Uterus (tissue), 4 donors: ENCODE measurements around the gene MSI2. TPM values are rescaled to one million over a fixed set of nuclear protein-coding genes. Genes with fewer than 3 reads are reported as not detected.

Source experiments
- DNase-seq, 2 donors: peaks; one replicate each; pipeline ENCODE4 v3.0.0-alpha.2; 2019 to 2020
- H3K27ac ChIP-seq, 2 donors: fragments of 200-600 bp; sonication (generic); 1 replicate in 1 of 2; 2 replicates in 1 of 2; pipeline ENCODE4 v1.5.1; 2016 to 2018
- H3K27me3 ChIP-seq, 2 donors: fragments of 200-600 bp; sonication (generic); one replicate each; pipeline ENCODE4 v1.5.1; 2018 to 2019; ENCODE audit warnings: control low read depth in 1 of 2
- H3K36me3 ChIP-seq, 2 donors: fragments of 200-600 bp; sonication (generic); one replicate each; pipeline ENCODE4 v1.5.1; 2019; ENCODE audit warnings: control low read depth in 1 of 2
- H3K4me1 ChIP-seq, 2 donors: fragments of 200-600 bp; sonication (generic); one replicate each; pipeline ENCODE4 v1.5.1; 2018 to 2019; ENCODE audit warnings: control low read depth in 1 of 2
- H3K4me3 ChIP-seq, 2 donors: fragments of 200-600 bp; sonication (generic); 1 replicate in 1 of 2; 2 replicates in 1 of 2; pipeline ENCODE4 v1.5.1; 2018 to 2019; ENCODE audit warnings: mild to moderate bottlenecking in 1 of 2
- H3K9me3 ChIP-seq, 2 donors: fragments of 200-600 bp; sonication (generic); one replicate each; pipeline ENCODE4 v1.5.1; 2019; ENCODE audit warnings: control low read depth in 1 of 2
- CTCF ChIP-seq, 4 experiments: fragments of 200-600 bp in 2 of 4; fragments of 450-650 bp in 2 of 4; sonication (generic) in 2 of 4; IDR thresholded peaks; one replicate each; pipeline ENCODE4 v1.5.1; 2016 to 2019; ENCODE audit warnings: antibody characterized with exemption in 4 of 4, mild to moderate bottlenecking in 2 of 4, moderate library complexity in 1 of 4
- POLR2A ChIP-seq, 2 donors: fragments of 450-650 bp; IDR thresholded peaks; one replicate each; pipeline ENCODE4 v1.6.1; 2016; ENCODE audit warnings: antibody characterized with exemption in 2 of 2, mild to moderate bottlenecking in 1 of 2, moderate library complexity in 1 of 2
- intact Hi-C: fragments of 100-400 bp; cut with DNase I; formaldehyde crosslinking; loops from one replicate; pipeline ENCODE4 v1.15.1; 2023; ENCODE audit warnings: low total_unique reads
- total RNA-seq, 4 donors: library from RNA; depleted of rRNA in 3 of 4; stranded (reverse); fragments of >200 nt in 3 of 4; gene quantifications; one replicate each; pipeline versions ENCODE4 v1.1.0 to v1.2.4, GENCODE V29; 2014 to 2023
- donor health status: DM: yes; HTN: yes; CAD: no.

Gene MSI2
- total RNA-seq, 4 donors from 2014 or later: 13.2 to 60.8 (median 44.5) TPM

- no peaks in the 10 kb centered on the region for H3K9me3 ChIP-seq
- no peak for TF ChIP-seq CTCF (IDR thresholded peaks at IDR 0.05)
- no peak for TF ChIP-seq POLR2A (IDR thresholded peaks at IDR 0.05)
- no peak overlapping the region for H3K27ac ChIP-seq
- DNase-seq: no peak
- intact Hi-C loops: no loop called here
- no peaks in the 10 kb centered on the region for H3K27me3 ChIP-seq
- H3K4me1 ChIP-seq: no peaks in the 10 kb centered on the region
- H3K4me3 ChIP-seq: no peak overlapping the region
- no peaks in the 10 kb centered on the region for H3K36me3 ChIP-seq
Observed at GRCh38 chr17:57363998-57364643, 107.8 kb downstream of the MSI2 start.

- DNase-seq: peak in 1 of 2 donors; percentile 26
- H3K36me3 ChIP-seq: no peaks in the 10 kb centered on the region
- intact Hi-C loops: no loop called here
- H3K4me1 ChIP-seq: no peaks in the 10 kb centered on the region
- no peak overlapping the region for H3K4me3 ChIP-seq
- no peaks in the 10 kb centered on the region for H3K27me3 ChIP-seq
- no peaks in the 10 kb centered on the region for H3K9me3 ChIP-seq
- H3K27ac ChIP-seq: no peak overlapping the region
- no peak for TF ChIP-seq CTCF (IDR thresholded peaks at IDR 0.05)
- no peak for TF ChIP-seq POLR2A (IDR thresholded peaks at IDR 0.05)
Observed at GRCh38 chr17:57365420-57365819, 109.1 kb downstream of the MSI2 start.

- DNase-seq: no peak
- Histone ChIP-seq H3K36me3 (no peaks in the 10 kb centered on the region), H3K27me3 (no peaks in the 10 kb centered on the region), H3K4me1 (no peaks in the 10 kb centered on the region), H3K9me3 (no peaks in the 10 kb centered on the region), H3K27ac (no peak overlapping the region), H3K4me3 (no peak overlapping the region)
- intact Hi-C loops: no loop called here
- TF ChIP-seq CTCF (IDR thresholded peaks at IDR 0.05): no peak
- no peak for TF ChIP-seq POLR2A (IDR thresholded peaks at IDR 0.05)
Observed at GRCh38 chr17:57366177-57366557, 109.8 kb downstream of the MSI2 start.

GRCh38 chr17:57366558-57367351 lies 110.4 kb downstream of the MSI2 start:
- DNase-seq: no peak
- no peaks in the 10 kb centered on the region for H3K4me1 ChIP-seq
- no peaks in the 10 kb centered on the region for H3K36me3 ChIP-seq
- H3K9me3 ChIP-seq: no peaks in the 10 kb centered on the region
- H3K27me3 ChIP-seq: no peaks in the 10 kb centered on the region
- intact Hi-C loops: no loop called here
- no peak overlapping the region for H3K27ac ChIP-seq
- H3K4me3 ChIP-seq: no peak overlapping the region
- no peak for TF ChIP-seq POLR2A (IDR thresholded peaks at IDR 0.05)
- TF ChIP-seq CTCF (IDR thresholded peaks at IDR 0.05): no peak

- no peak overlapping the region for H3K4me3 ChIP-seq
- H3K27ac ChIP-seq: no peak overlapping the region
- no peaks in the 10 kb centered on the region for H3K4me1 ChIP-seq
- no peaks in the 10 kb centered on the region for H3K9me3 ChIP-seq
- intact Hi-C loops: no loop called here
- no peak for TF ChIP-seq POLR2A (IDR thresholded peaks at IDR 0.05)
- TF ChIP-seq CTCF (IDR thresholded peaks at IDR 0.05): no peak
- no peak for DNase-seq
- H3K36me3 ChIP-seq: no peaks in the 10 kb centered on the region
- H3K27me3 ChIP-seq: no peaks in the 10 kb centered on the region
Observed at GRCh38 chr17:57368637-57369336, 112.5 kb downstream of the MSI2 start.
